CD4-positive, alpha-beta T cell treated with Interleukin-15 for 4 hours (primary cell): ENCODE data around the gene PRSS8.
"Not testable (repeated sequence)": the region's sequence is repeated elsewhere in the genome, so short reads cannot be mapped to it uniquely, and the experiment has no call there.

Experiments used
- DNase-seq: peaks from one replicate; pipeline ENCODE4 v3.0.0-alpha.2; 2020; ENCODE audit warnings: low spot score

The PRSS8 gene

DNA sequence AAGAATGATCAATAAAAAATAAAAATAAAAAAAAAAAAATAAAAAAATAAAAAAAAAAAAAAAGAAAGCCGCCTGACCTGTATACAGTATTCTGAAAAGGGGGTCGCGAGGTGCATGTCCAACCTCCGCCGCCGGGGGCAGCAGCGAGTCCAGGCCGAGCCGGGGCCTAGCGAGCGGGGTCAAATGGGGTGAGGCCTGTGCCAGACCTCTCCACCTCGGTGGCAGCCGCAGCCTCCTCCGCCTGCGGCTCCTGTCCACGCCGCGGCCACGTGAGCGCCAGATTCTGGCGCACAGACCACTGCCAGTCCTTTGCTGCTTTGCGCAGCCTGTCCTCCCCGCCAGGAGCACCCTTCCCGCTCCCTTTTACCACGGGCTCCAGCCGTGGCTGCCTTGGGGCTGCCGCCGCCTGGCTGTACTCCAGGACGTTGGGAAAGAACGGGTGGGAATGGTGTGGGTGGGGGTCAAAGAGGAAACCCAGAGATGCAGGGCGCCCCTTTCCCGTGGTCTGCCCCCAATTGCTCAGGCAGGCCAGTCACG is 29.8 kb downstream of the PRSS8 start:
- peak; percentile 77 for DNase-seq

DNA sequence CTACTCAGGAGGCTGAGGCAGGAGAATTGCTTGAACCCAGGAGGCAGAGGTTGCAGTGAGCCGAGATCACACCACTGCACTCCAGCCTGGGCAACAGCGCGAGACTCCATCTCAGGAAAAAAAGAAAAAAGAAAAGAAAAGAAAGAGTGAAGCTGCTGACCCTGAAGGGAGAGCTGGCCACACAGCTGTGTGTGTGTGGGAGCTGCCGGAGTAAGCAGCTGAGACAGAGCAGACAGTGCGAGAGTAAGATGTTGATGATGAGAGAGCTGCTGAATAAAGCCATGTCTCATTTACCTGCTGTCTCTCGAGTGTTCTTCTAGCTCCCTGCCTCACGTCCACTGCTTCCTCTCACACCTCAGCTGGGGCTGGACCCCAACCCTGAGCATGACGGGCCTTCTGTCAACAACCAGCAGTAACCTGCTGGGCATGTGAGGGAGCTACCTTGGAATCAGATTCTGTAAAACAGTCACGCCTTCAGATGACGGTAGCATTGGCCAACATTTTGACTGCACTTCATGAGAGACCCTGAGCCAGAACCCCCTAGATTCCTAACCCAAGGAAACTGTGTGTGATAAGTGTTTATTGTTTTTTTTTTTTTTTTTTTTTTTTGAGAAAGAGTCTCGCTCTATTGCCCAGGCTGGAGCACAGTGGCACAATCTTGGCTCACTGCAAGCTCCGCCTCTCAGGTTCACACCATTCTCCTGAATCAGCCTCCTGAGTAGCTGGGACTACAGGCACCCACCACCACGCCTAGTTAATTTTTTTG is 34.5 kb downstream of the PRSS8 start:
- not testable (repeated sequence) for DNase-seq

DNA sequence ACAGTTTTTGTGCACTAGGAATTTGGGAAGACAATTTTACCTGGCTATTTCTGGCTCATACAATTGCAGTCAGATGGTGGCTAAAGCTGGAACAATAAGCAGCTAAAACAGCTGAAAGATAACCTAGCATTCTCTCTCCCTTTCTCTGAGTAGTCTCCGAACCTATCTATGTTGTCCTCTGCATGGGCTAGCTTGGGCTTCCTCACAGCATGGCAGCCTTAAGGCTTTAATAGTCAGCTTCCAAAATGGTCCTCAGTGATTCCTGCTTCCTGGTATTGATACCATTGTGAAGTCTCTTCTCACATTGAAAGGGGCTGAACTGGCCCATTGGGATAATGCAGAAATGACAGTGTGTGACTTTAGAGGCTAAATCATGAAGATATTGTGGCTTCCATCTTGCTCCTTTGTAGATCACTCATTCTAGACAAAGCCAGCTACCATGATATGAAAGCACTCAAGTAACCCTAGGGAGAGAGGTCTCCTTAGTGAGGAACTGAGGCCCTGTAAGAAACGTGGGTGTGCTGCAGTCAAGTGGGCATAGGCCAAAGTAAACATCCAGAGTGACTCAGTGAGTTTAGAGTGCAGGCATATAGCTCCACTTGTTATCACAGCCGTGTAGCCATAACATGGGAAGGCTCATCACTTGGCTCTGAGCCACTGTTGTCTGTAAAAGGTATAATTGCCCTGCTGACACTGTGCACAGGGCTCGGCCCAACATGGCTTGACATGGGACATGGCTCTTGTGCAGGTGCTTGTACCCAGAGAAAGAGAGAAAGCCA is 35.5 kb downstream of the PRSS8 start:
- no peak for DNase-seq

DNA sequence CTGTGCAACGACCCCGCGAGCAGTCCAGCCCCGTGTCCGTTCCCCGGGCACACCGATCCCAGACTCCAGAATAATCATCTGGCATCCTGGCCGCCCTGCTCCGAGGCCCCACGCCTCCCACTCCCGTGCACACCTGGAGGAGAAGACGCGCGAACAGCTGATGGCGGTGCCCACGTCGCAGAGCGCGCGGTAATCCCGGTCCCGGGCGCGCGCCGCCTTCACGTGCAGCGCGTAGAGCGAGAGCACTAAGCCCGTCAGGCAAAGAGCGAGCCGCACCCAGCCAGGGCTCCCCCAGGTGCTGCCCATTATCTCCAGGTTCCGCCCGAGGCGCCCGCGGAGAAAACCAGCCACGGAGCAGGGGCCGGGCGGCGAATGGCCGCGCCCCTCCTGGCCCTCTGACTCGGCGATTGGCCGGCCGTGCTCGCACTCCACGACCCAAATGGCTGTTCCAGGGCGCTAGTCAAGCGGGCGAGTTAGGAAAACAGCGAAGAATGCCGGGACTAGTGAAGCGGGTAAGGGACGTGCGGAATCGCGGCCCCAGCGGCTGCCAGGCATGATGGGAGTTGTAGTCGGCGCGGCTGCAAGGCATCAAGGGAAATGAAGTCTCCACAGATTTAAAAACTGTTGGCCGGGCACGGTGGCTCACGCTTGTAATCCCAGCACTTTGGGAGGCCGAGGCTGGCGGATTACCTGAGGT is 41.0 kb downstream of the PRSS8 start, which contains the start of gene VKORC1:
Gene VKORC1, minus strand, starts transcription at position 374 of the 697 bp plus-strand sequence. Its CDS starts 68 bp downstream, at position 306.
- peak; percentile 93 for DNase-seq

DNA sequence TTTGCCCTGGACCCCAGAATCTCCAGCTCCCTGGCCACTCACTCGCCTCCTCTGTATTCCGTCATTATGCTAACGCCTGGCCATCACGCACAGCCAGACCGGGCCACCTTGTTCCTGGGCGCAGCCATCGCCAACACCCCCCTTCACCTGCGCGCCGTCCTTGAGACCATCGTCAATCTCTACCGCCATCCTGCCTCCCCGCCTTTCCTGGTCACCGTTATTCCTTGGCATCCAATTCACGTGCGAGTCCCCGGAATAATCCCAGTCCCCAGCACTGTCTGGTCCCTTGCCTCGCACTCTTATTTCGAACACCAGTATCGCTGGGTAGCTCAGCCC is 41.5 kb downstream of the PRSS8 start:
- no peak for DNase-seq

DNA sequence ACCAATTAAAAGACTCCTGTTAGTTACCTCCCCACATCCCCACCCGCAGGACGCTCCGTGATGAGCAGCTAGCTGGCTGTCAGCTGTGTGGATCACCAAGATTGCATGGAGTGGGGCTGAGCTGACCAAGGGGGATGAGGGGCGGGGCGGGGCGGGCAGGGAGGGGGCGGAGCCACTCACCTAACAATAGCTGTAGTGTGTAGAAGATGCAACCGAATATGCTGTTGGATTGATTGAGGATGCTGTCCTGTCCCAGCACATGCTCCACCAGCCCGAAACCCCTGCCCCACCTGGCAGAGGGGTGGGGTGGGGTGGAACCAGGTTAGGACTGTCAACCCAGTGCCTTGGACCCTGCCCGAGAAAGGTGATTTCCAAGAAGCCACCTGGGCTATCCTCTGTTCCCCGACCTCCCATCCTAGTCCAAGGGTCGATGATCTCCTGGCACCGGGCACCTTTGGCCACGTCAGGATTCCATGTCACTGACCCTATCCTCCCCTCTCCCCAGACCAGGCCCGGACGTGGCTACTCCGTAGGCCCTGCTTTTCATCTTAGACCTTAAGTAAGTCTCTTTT is 42.3 kb downstream of the PRSS8 start:
- DNase-seq: no peak

DNA sequence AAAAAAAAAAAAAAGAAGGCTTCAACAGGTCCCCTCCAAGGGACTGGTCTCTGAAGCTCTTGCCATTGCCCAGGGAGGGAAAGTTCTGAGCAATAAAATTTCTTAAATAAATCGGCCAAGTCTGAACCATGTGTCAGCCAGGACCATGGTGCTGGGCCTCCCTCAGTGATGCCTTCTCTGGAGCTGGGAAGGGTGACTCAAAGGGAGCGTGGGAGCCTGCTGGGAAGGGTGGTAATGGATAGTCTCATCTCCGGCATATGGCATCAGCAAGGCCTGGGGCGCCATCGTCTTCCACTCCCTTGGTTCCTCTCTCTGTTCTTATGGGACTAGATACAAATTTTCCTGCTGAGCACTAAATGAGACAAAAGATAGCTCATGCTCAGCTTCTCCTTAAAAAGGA is 43.2 kb downstream of the PRSS8 start:
- DNase-seq: no peak

DNA sequence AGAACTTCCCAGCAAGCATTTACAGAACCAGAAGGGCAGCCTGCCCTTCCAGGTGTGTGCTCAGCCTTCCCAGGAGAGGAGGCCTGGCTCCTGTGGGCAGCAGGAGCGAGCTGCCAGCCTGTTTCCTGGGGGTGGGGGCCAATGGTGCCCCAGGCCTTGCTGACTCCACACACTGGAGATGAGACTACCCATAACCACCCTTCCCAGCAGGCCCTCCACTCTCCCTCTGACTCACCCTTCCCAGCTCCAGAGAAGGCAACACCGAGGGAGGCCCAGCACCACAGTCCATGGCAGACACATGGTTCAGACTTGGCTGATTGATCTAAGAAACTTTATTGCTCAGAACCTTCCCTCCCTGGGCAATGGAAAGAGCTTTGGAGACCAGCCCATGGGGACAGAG is 45.0 kb downstream of the PRSS8 start:
- DNase-seq: no peak

DNA sequence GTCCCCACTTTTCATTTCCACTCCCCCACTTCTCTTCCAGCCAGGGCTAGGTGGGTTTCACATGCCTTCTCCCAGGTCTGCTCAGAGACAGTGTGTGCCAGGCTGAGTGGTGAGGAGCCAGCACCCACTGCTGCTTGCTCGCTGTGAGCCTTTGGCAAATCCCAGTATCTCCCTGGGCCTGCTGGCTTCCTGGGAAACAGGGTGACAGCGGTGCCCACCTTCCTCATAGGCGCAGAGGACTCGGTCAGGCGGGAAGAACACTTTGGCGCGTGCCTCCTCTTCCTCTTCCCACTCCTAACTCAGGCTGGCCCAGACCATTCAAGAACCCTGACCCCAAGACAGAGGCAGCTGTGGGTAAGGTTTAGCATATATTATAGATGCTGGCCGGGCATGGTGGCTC is 46.3 kb downstream of the PRSS8 start:
- DNase-seq: no peak

DNA sequence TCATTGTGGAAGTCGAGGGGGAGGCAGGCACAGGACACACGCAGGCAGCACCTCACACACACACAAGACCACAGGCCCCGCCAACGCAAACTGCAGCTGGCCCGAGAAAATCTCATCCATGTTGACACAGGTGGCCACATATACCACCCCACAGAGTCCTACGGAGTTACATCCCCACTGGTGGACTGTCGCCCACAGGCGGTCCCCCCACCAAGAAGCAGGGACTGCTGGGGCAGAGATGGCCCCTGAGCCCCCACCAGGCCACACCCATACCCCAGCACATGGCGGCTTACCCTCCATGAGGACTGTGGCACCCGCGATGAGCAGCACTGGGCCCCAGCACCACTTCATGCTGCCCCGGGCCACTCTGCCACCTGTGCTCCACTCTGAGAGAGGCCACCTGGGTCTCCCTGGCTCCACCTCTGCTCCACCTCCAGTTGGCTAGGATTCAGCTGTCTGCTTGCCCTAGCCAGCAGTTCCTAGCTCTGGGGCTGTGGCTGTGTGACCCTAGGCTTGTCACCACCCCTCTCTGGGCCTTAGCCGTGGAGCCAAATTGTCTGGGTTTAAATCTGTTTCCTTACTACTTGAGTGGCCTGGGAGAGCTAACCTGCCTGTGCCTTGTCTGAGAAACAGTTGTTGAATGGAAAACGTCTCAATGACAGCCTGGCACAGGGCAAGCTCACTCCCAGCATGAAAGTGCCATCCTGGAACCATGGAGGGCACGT is 46.9 kb downstream of the PRSS8 start, which contains the start of gene PRSS53:
Gene PRSS53, minus strand, starts transcription at position 485 of the 725 bp plus-strand sequence. Its CDS starts 134 bp downstream, at position 351.
- no peak for DNase-seq

DNA sequence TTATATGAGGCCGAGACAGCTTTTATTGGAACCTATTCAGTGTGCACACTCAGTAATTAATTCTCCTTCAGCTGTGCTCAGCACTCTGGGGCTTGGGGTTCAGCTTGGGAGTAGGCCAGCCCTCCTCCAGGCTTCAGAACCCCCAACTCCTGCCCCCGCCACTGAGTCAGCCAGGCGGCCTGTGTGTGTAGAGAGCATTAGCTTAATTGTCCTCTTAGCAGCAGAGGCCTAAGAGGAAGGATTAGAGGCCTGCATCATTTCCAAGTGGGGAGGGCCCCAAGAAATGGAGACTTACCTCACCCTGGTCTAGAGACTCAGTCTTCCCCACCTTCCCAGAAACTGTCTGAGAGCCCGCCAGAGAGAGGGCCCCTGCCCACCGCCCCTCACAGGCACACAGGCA is 47.6 kb downstream of the PRSS8 start:
- no peak for DNase-seq

DNA sequence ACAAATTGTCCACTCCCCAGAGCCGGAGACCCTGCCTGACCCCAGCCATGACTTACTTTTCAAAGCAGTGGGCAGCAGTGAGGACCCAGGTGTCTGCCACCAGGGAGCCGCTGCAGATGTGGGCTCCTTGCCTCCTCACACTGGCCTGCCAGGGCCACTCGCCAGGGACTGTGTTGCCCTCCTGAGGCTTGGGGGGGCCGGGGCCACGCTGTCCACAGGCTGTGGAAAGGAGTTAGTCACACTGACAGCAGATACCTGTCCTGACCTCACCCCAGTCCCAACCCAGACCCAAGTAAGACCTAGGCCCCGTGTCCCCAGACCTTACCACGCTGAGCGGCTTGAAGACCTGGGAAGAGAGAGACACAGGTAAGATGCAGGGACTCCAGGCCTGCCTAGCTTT is 48.0 kb downstream of the PRSS8 start:
- no peak for DNase-seq

DNA sequence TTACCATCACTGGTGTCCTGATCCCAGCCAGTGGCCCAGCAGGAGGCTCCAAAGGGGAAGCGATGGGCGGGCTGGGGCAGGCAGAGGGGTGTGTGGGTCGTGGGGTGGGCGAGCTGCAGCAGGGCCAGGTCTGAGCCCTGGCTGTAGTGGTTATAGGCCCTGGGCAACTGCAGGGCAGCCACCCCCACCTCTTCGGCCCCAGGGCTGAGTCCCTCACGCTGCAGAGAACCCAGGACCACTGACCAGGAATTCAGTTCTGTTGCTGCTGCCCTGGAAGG is 49.0 kb downstream of the PRSS8 start:
- no peak for DNase-seq

DNA sequence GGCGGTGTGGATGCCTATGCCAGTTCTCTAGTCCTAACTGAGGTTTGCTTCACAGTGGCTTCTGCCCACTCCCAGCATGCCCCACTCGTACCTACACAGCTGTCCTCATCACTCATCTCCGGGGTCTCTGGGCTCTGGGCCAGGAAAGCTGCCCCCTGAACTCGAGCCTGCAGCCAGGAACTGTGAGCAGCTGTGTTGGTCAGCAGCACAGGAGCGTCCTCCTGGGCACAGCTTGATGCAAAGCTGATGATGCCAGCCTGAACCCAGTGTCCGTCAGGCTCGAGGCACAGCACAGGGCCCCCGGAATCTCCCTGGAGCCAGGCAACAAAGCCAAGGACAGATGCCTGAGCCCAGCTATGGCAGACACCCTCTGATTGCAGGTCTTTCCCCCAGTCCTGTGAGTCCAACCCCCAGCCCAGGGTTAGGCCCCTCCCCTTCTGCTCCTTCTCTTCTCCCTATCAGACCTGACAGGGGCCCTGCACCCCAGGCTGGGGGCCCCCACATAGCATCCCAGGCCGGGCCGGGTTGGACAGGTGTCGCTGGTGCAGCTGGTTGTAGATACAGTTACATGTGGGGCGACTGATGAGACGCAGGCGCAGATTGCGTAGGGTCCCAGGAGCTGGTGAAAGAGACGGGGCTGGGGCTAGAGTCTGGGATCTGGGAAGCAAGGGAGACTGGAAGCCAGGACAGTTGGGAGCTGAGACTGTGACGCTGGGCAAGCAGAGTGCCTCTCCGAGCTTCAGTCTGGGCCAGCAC is 49.5 kb downstream of the PRSS8 start:
- no peak for DNase-seq

DNA sequence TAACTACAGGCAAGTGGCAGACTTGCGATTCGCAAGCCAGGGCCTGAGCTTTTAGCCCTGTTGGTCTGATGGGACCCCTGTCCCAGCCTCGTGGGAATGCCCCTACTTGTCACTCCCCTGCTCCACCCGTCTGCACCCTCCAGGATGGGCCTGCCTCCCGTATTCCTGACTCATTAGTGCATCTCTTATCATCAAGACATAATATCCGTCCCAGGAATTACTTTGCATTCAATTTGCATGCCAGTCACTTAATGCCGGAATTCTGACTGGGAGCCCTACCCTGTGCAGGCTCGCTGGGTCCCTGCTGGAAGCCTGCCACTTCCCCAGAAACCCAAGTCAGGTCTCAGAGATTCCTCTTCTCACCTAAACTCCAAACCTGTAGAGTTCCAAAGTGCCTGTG is 50.1 kb downstream of the PRSS8 start:
- DNase-seq: no peak

DNA sequence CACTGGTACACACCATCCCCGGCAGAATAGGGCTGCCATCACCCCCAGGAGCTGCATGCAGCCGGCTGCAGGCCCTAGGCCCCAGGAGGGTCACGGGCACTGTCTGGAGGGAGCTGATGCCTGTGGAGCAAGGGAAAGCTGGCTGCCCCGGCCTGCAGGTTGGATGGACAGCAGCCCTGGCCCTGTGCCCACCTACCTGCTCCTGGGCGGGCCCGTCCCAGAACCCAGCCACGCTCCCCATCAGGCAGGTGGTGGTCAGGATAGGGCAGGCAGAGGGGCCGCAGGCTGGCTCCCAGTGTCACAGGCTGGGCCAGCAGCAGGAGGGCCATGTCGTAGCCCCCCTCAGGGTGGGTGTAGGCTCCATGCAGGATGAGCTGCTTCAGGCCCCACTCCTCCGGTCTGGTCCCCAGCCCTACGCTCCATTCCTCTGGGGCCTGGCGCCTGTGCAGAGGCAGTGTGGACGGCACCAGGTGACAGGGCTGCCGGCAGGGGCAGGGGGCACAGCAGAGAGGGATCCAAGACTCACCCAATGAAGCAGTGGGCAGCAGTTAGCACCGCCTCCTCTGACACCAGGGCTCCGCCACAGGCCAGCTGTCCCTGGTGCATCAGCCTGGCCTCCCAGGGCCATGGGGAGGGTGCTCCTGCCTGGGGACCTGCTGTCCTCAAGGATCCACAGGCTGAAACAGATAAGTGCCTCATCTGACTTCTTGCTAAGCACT is 50.8 kb downstream of the PRSS8 start:
- DNase-seq: no peak

DNA sequence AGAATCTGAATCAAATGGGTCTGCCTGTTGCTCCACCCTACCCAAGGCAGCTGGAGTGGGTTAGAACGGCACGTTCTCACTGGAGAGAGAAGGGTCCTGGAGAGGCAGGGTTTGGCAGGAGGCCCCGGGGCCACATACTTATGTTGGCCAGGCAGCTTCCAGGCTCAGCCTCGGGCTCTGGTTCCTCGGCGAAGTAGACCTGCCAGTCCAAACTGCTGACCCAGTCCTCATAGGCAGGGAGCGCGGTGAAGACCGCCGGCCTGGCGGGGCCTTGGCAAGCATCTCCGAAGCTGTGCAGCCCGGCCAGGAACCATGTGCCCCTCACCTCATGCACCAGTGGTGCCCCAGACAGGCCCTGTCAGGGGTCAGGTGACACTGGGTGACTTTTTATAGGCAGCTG is 51.5 kb downstream of the PRSS8 start:
- no peak for DNase-seq

DNA sequence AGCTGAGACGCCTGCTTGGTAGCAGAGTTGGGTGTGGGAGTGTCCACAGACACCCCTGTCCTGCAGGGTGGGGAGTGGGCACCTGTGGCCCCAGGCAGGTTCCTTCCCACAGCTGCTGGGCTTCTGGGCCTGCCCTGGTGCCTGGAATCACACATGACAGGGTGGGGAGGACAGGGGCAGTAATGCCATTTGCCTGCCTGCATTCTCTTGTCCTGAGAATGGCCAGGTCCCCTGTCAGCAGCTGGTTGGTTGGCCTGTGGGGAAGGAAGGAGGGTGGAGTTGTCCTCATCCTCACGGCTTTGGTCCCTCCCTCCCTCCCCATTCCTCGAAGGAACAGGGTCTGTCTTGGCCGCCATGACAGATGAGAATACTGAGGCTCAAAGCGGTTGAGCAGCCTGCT is 52.0 kb downstream of the PRSS8 start:
- DNase-seq: no peak

DNA sequence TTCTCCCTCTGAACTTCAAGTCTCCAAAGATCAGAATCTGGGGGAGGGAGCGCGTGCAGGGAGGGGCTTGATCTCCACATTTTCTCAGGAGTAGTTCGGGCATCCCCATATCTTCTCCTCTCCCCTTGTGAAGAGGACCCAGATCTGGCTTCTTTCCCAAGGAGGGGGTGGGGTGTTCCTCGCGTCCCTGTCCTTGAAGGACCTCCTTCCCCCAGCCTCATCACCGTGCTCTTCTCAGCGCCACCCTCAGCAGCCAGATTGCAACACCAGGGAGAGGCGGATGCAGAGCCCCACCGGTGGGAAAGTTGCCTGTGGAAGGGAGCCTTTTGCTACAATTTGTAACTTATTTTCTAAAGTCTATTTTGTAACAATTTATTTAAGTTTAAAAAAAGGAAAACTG is 52.4 kb downstream of the PRSS8 start:
- no peak for DNase-seq

DNA sequence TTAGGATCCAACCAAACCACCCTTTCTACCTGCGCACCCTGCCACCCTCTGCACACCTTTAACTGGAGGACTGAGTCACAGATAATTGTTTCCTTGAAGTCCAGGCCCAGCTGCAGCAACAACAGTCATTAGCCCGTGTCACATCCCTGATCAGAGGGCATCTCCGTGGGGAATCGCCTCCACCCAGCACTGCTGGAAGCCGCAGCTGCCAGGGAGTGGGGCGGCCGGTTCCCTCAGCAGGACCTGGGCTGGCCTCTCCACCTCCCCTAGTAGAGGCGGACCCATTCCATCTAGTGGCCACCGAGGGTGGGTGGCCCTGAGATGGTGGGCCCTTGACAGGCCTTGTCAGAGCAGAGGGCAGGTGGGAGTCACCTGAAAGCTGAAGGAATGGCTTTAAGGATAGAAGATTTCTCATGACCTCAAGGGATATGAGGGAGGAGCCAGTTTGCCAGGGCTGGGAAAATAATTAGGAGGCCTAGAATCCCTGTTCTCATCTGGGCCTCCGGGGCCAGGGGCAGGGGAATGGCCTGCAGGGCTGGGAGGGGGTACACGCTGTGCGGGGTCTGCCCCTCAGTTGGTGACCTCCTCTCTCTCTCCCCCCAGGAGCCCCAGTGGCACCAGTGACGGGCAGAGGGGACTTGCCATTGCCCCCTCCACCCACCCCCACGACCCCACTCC is 53.0 kb downstream of the PRSS8 start:
- no peak for DNase-seq
